Measurements from ENCODE around the gene RAD51B.

The RAD51B gene

GRCh38 chr14:68594737-68595380 lies 775.3 kb downstream of the RAD51B start:
- no peak for DNase-seq

GRCh38 chr14:68596211-68596610 lies 776.6 kb downstream of the RAD51B start:
- DNase-seq: no peak

GRCh38 chr14:68596701-68597100 lies 777.1 kb downstream of the RAD51B start:
- peak; percentile 53 for DNase-seq

- no peak for DNase-seq
Measured at GRCh38 chr14:68598089-68598488, 778.5 kb downstream of the RAD51B start.

- DNase-seq: no peak
Measured at GRCh38 chr14:68598621-68599447, 779.3 kb downstream of the RAD51B start.

GRCh38 chr14:68599896-68600610 lies 780.5 kb downstream of the RAD51B start:
- no peak for DNase-seq

GRCh38 chr14:68602507-68602906 lies 782.9 kb downstream of the RAD51B start:
- no peak for DNase-seq

GRCh38 chr14:68603533-68604360 lies 784.2 kb downstream of the RAD51B start:
- DNase-seq: no peak

- no peak for DNase-seq
Measured at GRCh38 chr14:68604361-68604730, 784.8 kb downstream of the RAD51B start.

- no peak for DNase-seq
Measured at GRCh38 chr14:68604822-68605221, 785.2 kb downstream of the RAD51B start.

- no peak for DNase-seq
Measured at GRCh38 chr14:68606176-68606575, 786.6 kb downstream of the RAD51B start.

GRCh38 chr14:68606644-68607043 lies 787.1 kb downstream of the RAD51B start:
- no peak for DNase-seq

- no peak for DNase-seq
Measured at GRCh38 chr14:68607081-68607866, 787.7 kb downstream of the RAD51B start.

GRCh38 chr14:68607867-68608573 lies 788.4 kb downstream of the RAD51B start:
- no peak for DNase-seq

GRCh38 chr14:68608574-68608962 lies 789.0 kb downstream of the RAD51B start:
- no peak for DNase-seq

- no peak for DNase-seq
Measured at GRCh38 chr14:68609012-68609411, 789.4 kb downstream of the RAD51B start.

- DNase-seq: no peak
Measured at GRCh38 chr14:68610251-68610793, 790.7 kb downstream of the RAD51B start.

- no peak for DNase-seq
Measured at GRCh38 chr14:68611599-68611998, 792.0 kb downstream of the RAD51B start.

- DNase-seq: no peak
Measured at GRCh38 chr14:68612049-68612448, 792.5 kb downstream of the RAD51B start.

- no peak for DNase-seq
Measured at GRCh38 chr14:68616221-68616902, 796.8 kb downstream of the RAD51B start.

All from NCI-H524 treated with DMSO at 0.1 percent for 48 hours (cell line).